ENCODE measurements around the gene PAPPA. TPM values are rescaled to one million over a fixed set of nuclear protein-coding genes. Genes with fewer than 3 reads are reported as not detected.

The PAPPA gene
- total RNA-seq, 1 experiment from 2014 or later, result 0.05 TPM

DNA sequence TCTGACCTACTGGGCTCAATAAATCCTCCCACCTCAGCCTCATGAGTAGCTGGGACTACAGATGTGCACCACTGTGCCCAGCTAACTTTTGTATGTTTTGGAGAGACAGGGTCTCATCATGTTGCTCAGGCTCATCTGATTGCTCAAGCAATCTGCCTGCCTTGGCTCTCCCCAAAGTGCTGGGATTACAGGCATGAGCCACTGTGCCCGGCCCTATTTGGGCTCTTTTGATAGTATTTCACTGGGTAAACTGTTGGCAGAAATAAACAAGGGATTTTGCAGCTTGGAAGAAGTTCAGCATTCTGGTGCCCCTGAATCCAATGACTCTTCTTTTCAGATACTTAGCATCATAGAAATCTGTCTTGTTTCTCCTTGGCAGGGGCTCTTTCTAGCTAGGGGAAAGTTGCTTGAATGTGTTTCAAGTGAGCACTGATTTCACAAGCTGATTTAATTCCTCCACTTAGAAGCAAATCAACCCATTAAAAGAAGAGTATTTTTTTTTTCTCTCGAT, 146.8 kb downstream of the PAPPA start:
- TF ChIP-seq ZFX (IDR thresholded peaks at IDR 0.05) (no peak), CEBPB (IDR thresholded peaks at IDR 0.05; ENCODE audit: low read depth) (no peak), JUND (IDR thresholded peaks at IDR 0.05) (no peak), SRF (IDR thresholded peaks at IDR 0.05; ENCODE audit: low read depth) (no peak), CBX3 (IDR thresholded peaks at IDR 0.05; ENCODE audit: low read depth) (no peak), FOSL1 (IDR thresholded peaks at IDR 0.05; ENCODE audit: low read depth) (no peak), SIN3A (IDR thresholded peaks at IDR 0.05; ENCODE audit: low read depth) (no peak), POLR2A (IDR thresholded peaks at IDR 0.05; ENCODE audit: borderline replicate concordance, extremely low read depth, insufficient read depth, insufficient read length) (no peak), EZH2 (IDR thresholded peaks at IDR 0.05) (no peak), RAD21 (IDR thresholded peaks at IDR 0.05; ENCODE audit: low read depth) (no peak), SP1 (IDR thresholded peaks at IDR 0.05; ENCODE audit: low read depth) (no peak), ELF1 (IDR thresholded peaks at IDR 0.05; ENCODE audit: borderline replicate concordance, low read depth) (no peak), POLR2AphosphoS5 (IDR thresholded peaks at IDR 0.05; ENCODE audit: low read depth, low read length) (no peak), ZNF274 (IDR thresholded peaks at IDR 0.05; ENCODE audit: low read depth, low read length) (no peak)
- TF ChIP-seq, protein P1, sequence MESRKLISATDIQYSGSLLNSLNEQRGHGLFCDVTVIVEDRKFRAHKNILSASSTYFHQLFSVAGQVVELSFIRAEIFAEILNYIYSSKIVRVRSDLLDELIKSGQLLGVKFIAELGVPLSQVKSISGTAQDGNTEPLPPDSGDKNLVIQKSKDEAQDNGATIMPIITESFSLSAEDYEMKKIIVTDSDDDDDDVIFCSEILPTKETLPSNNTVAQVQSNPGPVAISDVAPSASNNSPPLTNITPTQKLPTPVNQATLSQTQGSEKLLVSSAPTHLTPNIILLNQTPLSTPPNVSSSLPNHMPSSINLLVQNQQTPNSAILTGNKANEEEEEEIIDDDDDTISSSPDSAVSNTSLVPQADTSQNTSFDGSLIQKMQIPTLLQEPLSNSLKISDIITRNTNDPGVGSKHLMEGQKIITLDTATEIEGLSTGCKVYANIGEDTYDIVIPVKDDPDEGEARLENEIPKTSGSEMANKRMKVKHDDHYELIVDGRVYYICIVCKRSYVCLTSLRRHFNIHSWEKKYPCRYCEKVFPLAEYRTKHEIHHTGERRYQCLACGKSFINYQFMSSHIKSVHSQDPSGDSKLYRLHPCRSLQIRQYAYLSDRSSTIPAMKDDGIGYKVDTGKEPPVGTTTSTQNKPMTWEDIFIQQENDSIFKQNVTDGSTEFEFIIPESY (IDR thresholded peaks at IDR 0.05; ENCODE audit: extremely low read depth, insufficient replicate concordance, low read length), result no peak
- TF ChIP-seq, protein P2, sequence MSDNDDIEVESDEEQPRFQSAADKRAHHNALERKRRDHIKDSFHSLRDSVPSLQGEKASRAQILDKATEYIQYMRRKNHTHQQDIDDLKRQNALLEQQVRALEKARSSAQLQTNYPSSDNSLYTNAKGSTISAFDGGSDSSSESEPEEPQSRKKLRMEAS (IDR thresholded peaks at IDR 0.05), result no peak
- TF ChIP-seq, protein P3, sequence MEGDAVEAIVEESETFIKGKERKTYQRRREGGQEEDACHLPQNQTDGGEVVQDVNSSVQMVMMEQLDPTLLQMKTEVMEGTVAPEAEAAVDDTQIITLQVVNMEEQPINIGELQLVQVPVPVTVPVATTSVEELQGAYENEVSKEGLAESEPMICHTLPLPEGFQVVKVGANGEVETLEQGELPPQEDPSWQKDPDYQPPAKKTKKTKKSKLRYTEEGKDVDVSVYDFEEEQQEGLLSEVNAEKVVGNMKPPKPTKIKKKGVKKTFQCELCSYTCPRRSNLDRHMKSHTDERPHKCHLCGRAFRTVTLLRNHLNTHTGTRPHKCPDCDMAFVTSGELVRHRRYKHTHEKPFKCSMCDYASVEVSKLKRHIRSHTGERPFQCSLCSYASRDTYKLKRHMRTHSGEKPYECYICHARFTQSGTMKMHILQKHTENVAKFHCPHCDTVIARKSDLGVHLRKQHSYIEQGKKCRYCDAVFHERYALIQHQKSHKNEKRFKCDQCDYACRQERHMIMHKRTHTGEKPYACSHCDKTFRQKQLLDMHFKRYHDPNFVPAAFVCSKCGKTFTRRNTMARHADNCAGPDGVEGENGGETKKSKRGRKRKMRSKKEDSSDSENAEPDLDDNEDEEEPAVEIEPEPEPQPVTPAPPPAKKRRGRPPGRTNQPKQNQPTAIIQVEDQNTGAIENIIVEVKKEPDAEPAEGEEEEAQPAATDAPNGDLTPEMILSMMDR (IDR thresholded peaks at IDR 0.05 in 2 of 3, conservative IDR thresholded peaks at IDR 0.05 in 1 of 3; ENCODE audit: borderline replicate concordance in 1 of 3, insufficient read depth in 1 of 3, low read depth in 2 of 3, low read length in 2 of 3), result no peak
- Histone ChIP-seq H4K20me1 (ENCODE audit: insufficient read depth) (no peaks in the 10 kb centered on the region), H3K27ac (ENCODE audit: low read depth, low read length) (no peak overlapping the region), H2AFZ (ENCODE audit: low read depth, low read length, poor library complexity, severe bottlenecking) (no peak overlapping the region), H3K4me2 (ENCODE audit: low read length) (no peak overlapping the region), H3K79me2 (ENCODE audit: insufficient read depth, low read length) (no peaks in the 10 kb centered on the region), H3K9me3 (ENCODE audit: control insufficient read depth in 1 of 2, insufficient read depth in 1 of 2, low read depth in 1 of 2, low read length in 2 of 2) (no peaks in the 10 kb centered on the region), H3K4me1 (ENCODE audit: control insufficient read depth in 1 of 2, insufficient read depth in 2 of 2, low read length in 2 of 2) (no peaks in the 10 kb centered on the region), H3K27me3 (ENCODE audit: insufficient read depth, low read length) (peaks cover 76% of the 10 kb centered on the region), H3K9me2 (ENCODE audit: insufficient read depth) (no peaks in the 10 kb centered on the region), H3K4me3 (replicated peaks in 1 of 2; ENCODE audit: low read depth in 1 of 2, low read length in 2 of 2) (no peak overlapping the region), H3K9ac (ENCODE audit: low read length) (no peak overlapping the region), H3K36me3 (ENCODE audit: control insufficient read depth in 1 of 2, insufficient read depth in 2 of 2, low read length in 2 of 2) (no peaks in the 10 kb centered on the region)
- intact Hi-C loops (cut with micrococcal nuclease), result no loop called here
- ATAC-seq (no peak), DNase-seq (ENCODE audit: low read depth, low spot score) (no peak)
- no TSS peak for BruUV-seq (replicated peaks)
- RAD21 ChIA-PET (ENCODE audit: low non-redundant PET in 1 of 2, low total read pairs in 2 of 2, uncharacterized antibody in 2 of 2, unreplicated experiment in 2 of 2), result no interaction called here
- POLR2A ChIA-PET, result no interaction called here
- CTCF ChIA-PET, result no interaction called here
